Activated CD4-positive, alpha-beta T cell treated with anti-CD3 and anti-CD28 coated beads, Interleukin-2, amount 10 ng/mL, durations not matched to agents 7 days and 5 days (primary cell): Measurements from ENCODE around the gene ATAD1. TPM values are rescaled to one million over a fixed set of nuclear protein-coding genes. Genes with fewer than 3 reads are reported as not detected.

Experiments
- CTCF ChIA-PET: fragments of 350-600 bp; sonication (Branson Sonifier 250); formaldehyde crosslinking; loops from one replicate; lab custom pipeline; 2021; ENCODE audit warnings: antibody characterized with exemption; lab: Charles Lee
- POLR2A ChIA-PET: fragments of 350-600 bp; sonication (Branson Sonifier 250); formaldehyde crosslinking; loops from one replicate; lab custom pipeline; 2021; ENCODE audit warnings: antibody characterized with exemption; lab: Charles Lee
- DNase-seq: peaks from one replicate; pipeline ENCODE4 v3.0.0-alpha.2; 2020
- H3K27ac Mint-ChIP-seq: one replicate; pipeline ENCODE4 v1.8.0; 2021; ENCODE audit warnings: mild to moderate bottlenecking, moderate library complexity, mixed read lengths
- H3K27me3 Mint-ChIP-seq: one replicate; pipeline ENCODE4 v1.8.0; 2021; ENCODE audit warnings: mixed read lengths
- H3K36me3 Mint-ChIP-seq: one replicate; pipeline ENCODE4 v1.8.0; 2021; ENCODE audit warnings: low read depth, mixed read lengths
- H3K4me1 Mint-ChIP-seq: one replicate; pipeline ENCODE4 v1.8.0; 2021; ENCODE audit warnings: mixed read lengths
- H3K4me3 Mint-ChIP-seq: one replicate; pipeline ENCODE4 v1.8.0; 2021; ENCODE audit warnings: mild to moderate bottlenecking, moderate library complexity, mixed read lengths
- H3K9me3 Mint-ChIP-seq: one replicate; pipeline ENCODE4 v1.8.0; 2021; ENCODE audit warnings: mixed read lengths
- total RNA-seq, 2 experiments: library from RNA; stranded (reverse); gene quantifications; one replicate each; pipeline ENCODE4 v1.2.3, GENCODE V29; 2021

The ATAD1 gene
- total RNA-seq, 2 experiments from 2014 or later, result 42.9 to 45.9 TPM

DNA sequence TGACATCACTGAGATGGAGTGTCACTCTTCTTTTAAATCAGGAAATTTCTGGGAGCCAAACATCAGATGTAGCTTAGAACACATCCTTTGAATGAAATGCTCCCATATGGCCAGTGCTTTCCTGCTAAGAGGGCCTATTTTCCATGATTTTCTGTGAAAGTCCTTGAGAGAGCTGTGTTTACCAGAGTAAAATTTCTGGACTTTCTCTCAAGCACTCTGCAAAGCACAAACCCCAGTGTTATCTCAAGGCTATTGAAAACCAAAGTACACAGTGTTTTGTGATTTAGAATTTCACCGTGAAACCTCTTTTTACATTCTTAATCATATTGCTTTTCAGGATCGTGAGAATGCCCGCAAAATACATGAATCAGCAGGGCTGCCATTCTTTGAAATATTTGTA, 104.3 kb downstream of the ATAD1 start:
- H3K4me3 Mint-ChIP-seq, result no peak overlapping the region
- H3K4me1 Mint-ChIP-seq, result peaks cover 10% of the 10 kb centered on the region
- no peak overlapping the region for H3K27ac Mint-ChIP-seq
- DNase-seq, result no peak
- no peaks in the 10 kb centered on the region for H3K9me3 Mint-ChIP-seq
- ChIA-PET CTCF (no interaction called here), POLR2A (no interaction called here)
- peaks cover 2% of the 10 kb centered on the region for H3K27me3 Mint-ChIP-seq
- no peaks in the 10 kb centered on the region for H3K36me3 Mint-ChIP-seq

DNA sequence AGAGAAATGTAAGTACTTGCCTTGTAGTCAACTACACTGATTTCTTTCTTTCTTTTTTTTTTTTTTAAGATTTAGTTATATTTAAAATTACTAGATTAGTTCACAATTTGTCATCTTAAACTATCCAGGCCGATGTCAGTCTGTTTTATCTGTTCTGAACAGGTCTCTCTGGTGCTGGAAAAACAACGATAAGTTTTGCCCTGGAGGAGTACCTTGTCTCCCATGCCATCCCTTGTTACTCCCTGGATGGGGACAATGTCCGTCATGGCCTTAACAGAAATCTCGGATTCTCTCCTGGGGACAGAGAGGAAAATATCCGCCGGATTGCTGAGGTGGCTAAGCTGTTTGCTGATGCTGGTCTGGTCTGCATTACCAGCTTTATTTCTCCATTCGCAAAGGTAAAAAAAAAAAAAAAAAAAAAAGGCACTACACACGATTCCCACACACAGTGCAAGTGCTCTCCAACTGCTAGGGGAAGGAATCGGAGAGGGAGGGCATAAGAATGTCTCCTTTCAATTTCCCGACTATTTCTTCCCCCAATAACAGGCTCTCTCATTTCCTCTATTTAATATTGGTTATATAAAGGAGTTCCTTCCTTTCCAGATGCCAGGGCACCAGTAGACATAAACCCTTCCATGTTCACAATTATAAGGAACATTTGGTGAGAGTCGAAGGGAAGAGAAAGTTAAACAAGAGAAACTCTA, 105.0 kb downstream of the ATAD1 start:
- Mint-ChIP-seq H3K36me3 (no peaks in the 10 kb centered on the region), H3K4me1 (peaks cover 10% of the 10 kb centered on the region), H3K27ac (no peak overlapping the region), H3K27me3 (peaks cover 4% of the 10 kb centered on the region), H3K9me3 (no peaks in the 10 kb centered on the region), H3K4me3 (no peak overlapping the region)
- CTCF ChIA-PET, result interaction anchor here (0.7 kb wide), 1 partner anchor 67 kb away, joined by 4 read pairs; no protein-coding TSS in a partner anchor
- no peak for DNase-seq
- POLR2A ChIA-PET, result no interaction called here

DNA sequence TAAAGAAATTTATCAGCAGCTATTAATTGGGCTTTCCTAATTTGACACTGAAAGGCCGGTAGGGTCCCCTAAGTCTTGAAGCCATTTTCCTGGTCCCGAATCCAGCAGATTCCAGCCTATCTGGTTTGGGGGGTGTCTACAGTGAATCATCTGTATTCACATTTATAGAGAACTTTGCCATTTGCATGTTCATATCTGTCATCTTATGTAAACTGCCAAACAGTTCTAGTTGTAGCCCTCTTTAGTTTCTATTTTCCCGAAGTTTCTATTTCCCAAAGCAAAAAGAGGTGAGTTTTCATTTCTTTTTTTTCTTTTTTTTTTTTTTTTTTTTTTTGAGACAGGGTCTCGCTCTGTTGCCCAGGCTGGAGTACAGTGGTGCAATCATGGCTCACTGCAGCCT, 110.8 kb downstream of the ATAD1 start:
- Mint-ChIP-seq H3K4me3 (no peak overlapping the region), H3K9me3 (no peaks in the 10 kb centered on the region), H3K36me3 (no peaks in the 10 kb centered on the region), H3K27me3 (peaks cover 6% of the 10 kb centered on the region), H3K4me1 (no peaks in the 10 kb centered on the region), H3K27ac (no peak overlapping the region)
- ChIA-PET CTCF (no interaction called here), POLR2A (no interaction called here)
- no peak for DNase-seq

DNA sequence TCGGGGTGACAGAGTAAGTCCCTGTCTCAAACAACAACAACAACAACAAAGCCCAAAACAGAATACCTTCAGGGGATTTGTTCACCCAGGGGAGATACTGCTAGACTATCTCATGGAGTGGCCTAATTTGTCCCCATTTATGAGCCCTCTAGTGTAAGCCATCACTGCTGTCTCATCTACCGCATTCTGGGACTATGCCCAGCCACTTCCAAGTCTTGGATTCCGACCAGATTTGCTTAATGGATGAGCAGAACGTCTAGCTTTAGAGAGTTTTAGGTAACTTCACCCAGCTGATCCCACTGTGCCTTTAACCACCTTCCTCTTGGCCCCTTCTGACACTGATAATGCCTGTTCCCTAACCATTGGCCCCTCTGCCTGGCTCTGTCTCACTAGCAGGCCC, 111.3 kb downstream of the ATAD1 start:
- no peak for DNase-seq
- Mint-ChIP-seq H3K27me3 (peaks cover 6% of the 10 kb centered on the region), H3K36me3 (no peaks in the 10 kb centered on the region), H3K9me3 (no peaks in the 10 kb centered on the region), H3K27ac (no peak overlapping the region), H3K4me1 (no peaks in the 10 kb centered on the region), H3K4me3 (no peak overlapping the region)
- ChIA-PET CTCF (no interaction called here), POLR2A (no interaction called here)

DNA sequence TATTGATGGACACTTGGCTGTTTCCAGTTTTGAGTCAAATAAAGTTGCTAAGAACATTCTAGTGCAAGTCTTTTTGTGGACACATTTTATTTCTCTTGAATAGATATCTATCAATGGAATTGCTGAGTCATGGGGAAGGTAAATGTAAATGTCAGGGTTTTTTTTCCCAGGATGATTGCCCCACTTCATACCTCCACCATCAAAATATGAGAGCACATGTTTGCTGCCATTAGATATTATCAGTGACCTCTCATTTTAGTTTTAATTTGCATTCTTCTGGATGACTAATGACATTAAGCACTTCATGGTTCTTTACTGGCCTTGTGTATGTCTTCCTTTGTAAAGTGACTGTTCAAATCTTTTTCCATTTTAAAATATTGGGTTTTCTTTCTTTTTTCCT, 112.7 kb downstream of the ATAD1 start:
- DNase-seq, result no peak
- Mint-ChIP-seq H3K27ac (no peak overlapping the region), H3K27me3 (peaks cover 6% of the 10 kb centered on the region), H3K9me3 (no peaks in the 10 kb centered on the region), H3K4me3 (no peak overlapping the region), H3K4me1 (no peaks in the 10 kb centered on the region), H3K36me3 (no peaks in the 10 kb centered on the region)
- ChIA-PET CTCF (no interaction called here), POLR2A (no interaction called here)

DNA sequence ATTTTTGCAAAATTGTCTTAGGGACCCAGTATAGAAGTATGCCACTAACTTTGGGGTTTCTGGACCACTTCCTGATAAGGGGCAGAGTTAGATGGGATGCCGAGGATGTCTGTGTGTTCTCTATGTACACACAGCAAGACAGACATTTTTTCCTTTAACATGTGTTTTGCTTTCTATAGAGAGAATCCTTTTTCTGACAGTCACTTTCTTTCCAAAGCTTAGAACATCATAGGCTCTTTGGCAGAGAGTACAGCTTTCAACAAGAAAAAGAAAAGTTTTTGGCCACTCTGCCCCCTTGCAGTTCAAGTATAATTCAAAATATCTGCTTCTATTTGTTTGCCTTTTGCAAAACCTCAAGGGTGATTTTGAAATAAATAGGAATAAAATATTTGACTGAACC, 114.3 kb downstream of the ATAD1 start:
- no peak overlapping the region for H3K4me3 Mint-ChIP-seq
- H3K27ac Mint-ChIP-seq, result no peak overlapping the region
- peaks cover 6% of the 10 kb centered on the region for H3K27me3 Mint-ChIP-seq
- DNase-seq, result no peak
- no peaks in the 10 kb centered on the region for H3K9me3 Mint-ChIP-seq
- no peaks in the 10 kb centered on the region for H3K36me3 Mint-ChIP-seq
- no peaks in the 10 kb centered on the region for H3K4me1 Mint-ChIP-seq
- CTCF ChIA-PET, result no interaction called here
- POLR2A ChIA-PET, result no interaction called here

DNA sequence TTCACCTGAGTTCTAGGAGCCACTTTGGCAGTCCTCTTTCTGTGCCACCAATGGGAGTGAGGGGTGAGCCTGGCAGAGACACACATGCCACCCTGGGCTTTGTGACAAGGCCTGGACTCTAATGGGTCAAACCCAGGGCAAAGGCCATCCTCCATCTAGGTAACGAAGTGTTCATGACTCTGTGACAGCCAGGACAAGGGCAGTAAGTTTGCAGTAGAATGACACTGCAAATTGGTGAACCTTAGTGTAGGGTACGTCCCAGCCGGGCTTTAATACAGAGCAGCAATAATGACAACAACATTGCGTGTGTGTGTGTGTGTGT, 115.1 kb downstream of the ATAD1 start:
- Mint-ChIP-seq H3K4me1 (no peaks in the 10 kb centered on the region), H3K27me3 (peaks cover 8% of the 10 kb centered on the region), H3K4me3 (no peak overlapping the region), H3K36me3 (no peaks in the 10 kb centered on the region), H3K27ac (no peak overlapping the region), H3K9me3 (no peaks in the 10 kb centered on the region)
- ChIA-PET POLR2A (no interaction called here), CTCF (no interaction called here)
- DNase-seq, result no peak

DNA sequence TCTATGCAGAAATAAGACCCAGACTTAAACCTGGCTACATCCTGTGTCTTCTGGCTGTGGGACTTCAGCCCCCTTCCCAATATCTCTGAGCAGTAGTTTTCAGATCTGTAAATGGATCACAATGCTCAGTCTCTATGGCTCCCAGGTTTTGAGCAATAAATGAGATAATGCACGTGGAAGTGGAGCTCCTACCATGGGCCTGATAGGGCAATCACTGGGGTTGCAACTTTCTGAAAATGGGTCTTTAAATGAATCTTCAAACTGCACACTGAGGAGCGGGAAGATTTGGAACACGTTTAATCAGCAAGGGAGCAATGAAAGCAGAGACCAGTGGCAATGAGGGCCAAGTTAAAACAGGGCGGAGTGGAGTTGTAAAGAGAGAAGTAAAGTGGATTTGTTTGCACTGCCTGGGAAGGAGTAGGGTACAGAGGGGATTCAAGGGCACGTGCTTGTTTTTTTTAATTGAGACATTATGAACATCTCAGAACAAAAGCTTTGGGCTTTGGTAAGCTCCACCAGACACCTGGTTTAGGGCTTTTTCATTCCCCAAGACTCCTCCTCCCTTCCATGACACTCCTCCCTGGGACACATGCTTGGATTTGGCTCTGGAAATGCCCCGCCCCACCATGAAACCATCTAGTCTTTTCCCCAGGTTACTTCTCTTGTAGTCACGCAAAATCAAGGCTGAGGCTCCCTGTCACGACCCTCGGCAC, 115.6 kb downstream of the ATAD1 start:
- CTCF ChIA-PET, result no interaction called here
- DNase-seq, result no peak
- POLR2A ChIA-PET, result no interaction called here
- Mint-ChIP-seq H3K27ac (no peak overlapping the region), H3K36me3 (no peaks in the 10 kb centered on the region), H3K27me3 (peaks cover 9% of the 10 kb centered on the region), H3K4me3 (no peak overlapping the region), H3K9me3 (no peaks in the 10 kb centered on the region), H3K4me1 (no peaks in the 10 kb centered on the region)

Other genes starting within 250 kb of the ATAD1 start
- under 1 TPM in 1 of 2 experiments, not detected in 1; 0.08 TPM for gene PAPSS2, start 158.3 kb downstream of the ATAD1 start, total RNA-seq
- gene KLLN, start 45.3 kb upstream of the ATAD1 start, total RNA-seq, result 1 to 10 TPM; 1.1 to 1.3 TPM
- gene PTEN, start 45.4 kb upstream of the ATAD1 start, total RNA-seq, result 10 to 100 TPM; 91.3 to 93.9 TPM